GM23338 (cell line): ENCODE data around the gene SLC16A7. TPM values are rescaled to one million over a fixed set of nuclear protein-coding genes. Genes with fewer than 3 reads are reported as not detected.
"Not testable (repeated sequence)": the region's sequence is repeated elsewhere in the genome, so short reads cannot be mapped to it uniquely, and the experiment has no call there.

Source experiments
- ATAC-seq: fragments of 200-7000 bp; cut with Tn5 transposase; 3 replicates; pipeline ENCODE4 v1.9.1; 2020
- DNase-seq: peaks from one replicate; pipeline ENCODE4 v3.0.0-alpha.2; 2015; ENCODE audit warnings: low spot score
- H2AFZ ChIP-seq: fragments of 200-600 bp; sonication (generic); 2 replicates; pipeline ENCODE4 v1.8.0; 2016; ENCODE audit warnings: antibody characterized with exemption, mild to moderate bottlenecking, moderate library complexity
- H3F3A ChIP-seq: fragments of 200-600 bp; sonication (generic); replicated peaks from 2 replicates; pipeline ENCODE4 v1.8.0; 2017; ENCODE audit warnings: antibody characterized with exemption, mixed run types, low read depth
- H3K27ac ChIP-seq: fragments of 200-600 bp; sonication (generic); 2 replicates; pipeline ENCODE4 v1.6.1; 2016; ENCODE audit warnings: low read depth
- H3K27me3 ChIP-seq: fragments of 200-600 bp; sonication (generic); 2 replicates; pipeline ENCODE4 v1.8.0; 2016; ENCODE audit warnings: mild to moderate bottlenecking, mixed run types, moderate library complexity; ENCODE audit not compliant: insufficient read depth
- H3K36me3 ChIP-seq: fragments of 200-600 bp; sonication (generic); 2 replicates; pipeline ENCODE4 v1.8.0; 2016; ENCODE audit warnings: mild to moderate bottlenecking; ENCODE audit not compliant: insufficient read depth
- H3K4me1 ChIP-seq: fragments of 200-600 bp; sonication (generic); 2 replicates; pipeline ENCODE4 v1.8.0; 2016; ENCODE audit warnings: mild to moderate bottlenecking, moderate library complexity; ENCODE audit not compliant: insufficient read depth
- H3K4me2 ChIP-seq: fragments of 200-600 bp; sonication (generic); 2 replicates; pipeline ENCODE4 v1.7.1; 2017; ENCODE audit warnings: mixed run types
- H3K4me3 ChIP-seq: fragments of 200-600 bp; sonication (generic); 2 replicates; pipeline ENCODE4 v1.6.1; 2016; ENCODE audit warnings: mixed run types
- H3K79me2 ChIP-seq: fragments of 200-600 bp; sonication (generic); replicated peaks from 2 replicates; pipeline ENCODE4 v1.8.0; 2017; ENCODE audit warnings: mild to moderate bottlenecking; ENCODE audit not compliant: insufficient read depth
- H3K9me2 ChIP-seq: fragments of 200-600 bp; sonication (generic); 2 replicates; pipeline ENCODE4 v1.8.0; 2017; ENCODE audit not compliant: insufficient read depth
- H4K20me1 ChIP-seq: fragments of 200-600 bp; sonication (generic); replicated peaks from 2 replicates; pipeline ENCODE4 v1.8.0; 2017; ENCODE audit warnings: mild to moderate bottlenecking; ENCODE audit not compliant: insufficient read depth
- H3K27ac Mint-ChIP-seq: 2 replicates; pipeline ENCODE4 v1.8.0; 2020; ENCODE audit warnings: inconsistent platforms, mild to moderate bottlenecking, moderate library complexity, mixed read lengths
- H3K27me3 Mint-ChIP-seq: 3 replicates; pipeline ENCODE4 v1.8.0; 2022; ENCODE audit warnings: low read depth, mild to moderate bottlenecking, moderate library complexity, mixed read lengths, inconsistent platforms; ENCODE audit not compliant: insufficient read depth, poor library complexity
- H3K36me3 Mint-ChIP-seq: 3 replicates; pipeline ENCODE4 v1.8.0; 2021; ENCODE audit warnings: low read depth, mild to moderate bottlenecking, inconsistent platforms, moderate library complexity, mixed read lengths
- H3K4me1 Mint-ChIP-seq: 3 replicates; pipeline ENCODE4 v1.8.0; 2020; ENCODE audit warnings: mild to moderate bottlenecking, inconsistent platforms, mixed read lengths
- H3K4me3 Mint-ChIP-seq: 3 replicates; pipeline ENCODE4 v1.8.0; 2021; ENCODE audit warnings: moderate library complexity, mild to moderate bottlenecking, inconsistent platforms, mixed read lengths
- H3K9me3 Mint-ChIP-seq: 3 replicates; pipeline ENCODE4 v1.8.0; 2020; ENCODE audit warnings: moderate library complexity, mild to moderate bottlenecking, inconsistent platforms, mixed read lengths
- ETS1 ChIP-seq: IDR thresholded peaks from 2 replicates; pipeline ENCODE4 v1.6.1; 2016; ENCODE audit warnings: antibody characterized with exemption
- ZNF462 ChIP-seq: fragments of 250-450 bp; sonication (Bioruptor Pico); IDR thresholded peaks from 2 replicates; pipeline ENCODE4 v1.5.0; 2020; ENCODE audit warnings: mild to moderate bottlenecking, moderate library complexity
- polyA plus RNA-seq: library from polyadenylated mRNA; unstranded; fragments of >200 nt; fragmentation: Nextera tagmentation; extraction: Ambion mirVana; gene quantifications from 2 replicates; pipeline ENCODE4 v1.2.1, GENCODE V29; 2016
- total RNA-seq: library from RNA; depleted of rRNA; stranded (reverse); fragments of >200 nt; shearing (Covaris generic); gene quantifications from 2 replicates; pipeline ENCODE4 v1.2.3, GENCODE V29; 2014

The SLC16A7 gene
- total and polyA plus RNA-seq, 2 experiments from 2014 or later = 2.8 to 4.3 TPM

- TF ChIP-seq ZNF462 = no peak
- no peak for TF ChIP-seq ETS1
Observed at GRCh38 chr12:59603754-59604153, 7.9 kb downstream of the SLC16A7 start (continued).

GRCh38 chr12:59612823-59613434 lies 17.1 kb downstream of the SLC16A7 start:
- H3K79me2 ChIP-seq, H3K27ac Mint-ChIP-seq, H4K20me1 ChIP-seq, H3K4me1 ChIP-seq, H2AFZ ChIP-seq, DNase-seq, H3F3A ChIP-seq, H3K4me2 ChIP-seq, H3K4me3 Mint-ChIP-seq, H3K4me1 Mint-ChIP-seq, H3K27ac ChIP-seq, ATAC-seq, H3K4me3 ChIP-seq, H3K27me3 ChIP-seq, H3K27me3 Mint-ChIP-seq, H3K9me2 ChIP-seq: not testable (repeated sequence)
- H3K36me3 ChIP-seq = peaks cover 21% of the 10 kb centered on the region; the same call in 1 of the 2 replicates
- Mint-ChIP-seq H3K9me3 (peaks cover 33% of the 10 kb centered on the region), H3K36me3 (peaks cover 25% of the 10 kb centered on the region)
